ENCODE data around the gene TOR1AIP1. TPM values are rescaled to one million over a fixed set of nuclear protein-coding genes. Genes with fewer than 3 reads are reported as not detected.
A peak's percentile ranks its signal among the peaks of the same experiment; 100 is the strongest.
"Not testable (repeated sequence)": the region's sequence is repeated elsewhere in the genome, so short reads cannot be mapped to it uniquely, and the experiment has no call there.

The TOR1AIP1 gene, protein sequence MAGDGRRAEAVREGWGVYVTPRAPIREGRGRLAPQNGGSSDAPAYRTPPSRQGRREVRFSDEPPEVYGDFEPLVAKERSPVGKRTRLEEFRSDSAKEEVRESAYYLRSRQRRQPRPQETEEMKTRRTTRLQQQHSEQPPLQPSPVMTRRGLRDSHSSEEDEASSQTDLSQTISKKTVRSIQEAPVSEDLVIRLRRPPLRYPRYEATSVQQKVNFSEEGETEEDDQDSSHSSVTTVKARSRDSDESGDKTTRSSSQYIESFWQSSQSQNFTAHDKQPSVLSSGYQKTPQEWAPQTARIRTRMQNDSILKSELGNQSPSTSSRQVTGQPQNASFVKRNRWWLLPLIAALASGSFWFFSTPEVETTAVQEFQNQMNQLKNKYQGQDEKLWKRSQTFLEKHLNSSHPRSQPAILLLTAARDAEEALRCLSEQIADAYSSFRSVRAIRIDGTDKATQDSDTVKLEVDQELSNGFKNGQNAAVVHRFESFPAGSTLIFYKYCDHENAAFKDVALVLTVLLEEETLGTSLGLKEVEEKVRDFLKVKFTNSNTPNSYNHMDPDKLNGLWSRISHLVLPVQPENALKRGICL
- total RNA-seq = 10 to 100 TPM; 39.2 to 46.7 (median 40.2) TPM

DNA sequence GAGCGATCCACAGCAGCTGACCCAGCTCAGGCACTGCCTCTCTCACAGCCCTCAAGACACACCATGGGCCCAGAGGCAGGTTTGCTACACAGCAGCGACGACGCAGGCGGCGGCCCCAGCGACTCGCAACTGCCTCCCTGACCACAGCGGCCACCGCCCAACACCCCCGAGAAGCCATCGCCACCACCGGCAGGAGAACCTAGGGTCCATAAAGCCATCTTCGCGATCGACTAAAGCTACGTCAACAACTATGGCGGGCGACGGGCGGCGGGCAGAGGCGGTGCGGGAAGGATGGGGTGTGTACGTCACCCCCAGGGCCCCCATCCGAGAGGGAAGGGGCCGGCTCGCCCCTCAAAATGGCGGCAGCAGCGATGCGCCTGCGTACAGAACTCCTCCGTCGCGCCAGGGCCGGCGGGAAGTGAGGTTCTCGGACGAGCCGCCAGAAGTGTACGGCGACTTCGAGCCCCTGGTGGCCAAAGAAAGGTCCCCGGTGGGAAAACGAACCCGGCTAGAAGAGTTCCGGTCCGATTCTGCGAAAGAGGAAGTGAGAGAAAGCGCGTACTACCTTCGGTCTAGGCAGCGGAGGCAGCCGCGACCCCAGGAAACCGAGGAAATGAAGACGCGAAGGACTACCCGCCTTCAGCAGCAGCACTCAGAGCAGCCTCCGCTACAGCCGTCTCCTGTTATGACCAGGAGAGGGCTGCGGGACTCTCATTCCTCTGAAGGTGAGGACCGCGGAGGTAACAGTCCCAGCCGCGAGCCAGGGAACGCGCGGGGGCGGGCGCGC is at the start of gene TOR1AIP1:
Gene TOR1AIP1 (plus strand): TSS at position 33 of the 787 bp plus-strand sequence. CDS start 218 bp downstream, at position 251.
- Mint-ChIP-seq H3K4me1 (ENCODE audit: low read depth) (peaks cover 50% of the 10 kb centered on the region), H3K4me3 (peak within 1 kb of the TSS; percentile 90), H3K36me3 (ENCODE audit: insufficient read depth) (peaks cover 14% of the 10 kb centered on the region), H3K9me3 (no peaks in the 10 kb centered on the region), H3K27me3 (ENCODE audit: low read depth) (no peaks in the 10 kb centered on the region)
- peak; percentile 79 to 81 for ATAC-seq
- DNase-seq = peak; percentile 95

DNA sequence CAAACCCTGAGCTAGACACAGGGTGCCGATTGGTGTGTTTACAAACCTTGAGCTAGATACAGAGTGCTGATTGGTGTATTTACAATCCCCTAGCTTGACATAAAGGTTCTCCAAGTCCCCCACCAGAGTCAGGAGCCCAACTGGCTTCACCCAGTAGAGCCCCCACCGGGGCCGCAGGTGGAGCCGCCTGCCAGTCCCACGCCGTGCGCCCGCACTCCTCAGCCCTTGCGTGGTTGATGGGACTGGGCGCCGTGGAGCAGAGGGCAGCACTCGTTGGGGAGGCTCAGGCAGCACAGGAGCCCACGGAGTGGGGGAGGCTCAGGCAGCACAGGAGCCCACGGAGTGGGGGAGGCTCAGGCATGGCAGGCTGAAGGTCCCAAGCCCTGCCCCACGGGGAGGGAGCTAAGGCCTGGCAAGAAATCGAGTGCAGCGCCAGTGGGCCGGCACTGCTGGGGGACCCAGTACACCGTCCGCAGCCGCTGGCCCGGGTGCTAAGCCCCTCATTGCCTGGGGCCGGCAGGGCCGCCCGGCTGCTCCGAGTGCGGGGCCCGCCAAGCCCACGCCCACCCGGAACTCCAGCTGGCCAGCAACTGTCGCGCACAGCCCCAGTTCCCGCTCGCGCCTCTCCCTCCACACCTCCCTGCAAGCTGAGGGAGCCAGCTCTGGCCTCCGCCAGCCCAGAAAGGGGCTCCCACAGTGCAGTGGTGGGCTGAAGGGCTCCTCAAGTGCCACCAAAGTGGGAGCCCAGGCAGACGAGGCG is 45.2 kb upstream of the TOR1AIP1 start:
- not testable (repeated sequence) for H3K9me3 Mint-ChIP-seq; H3K27me3 Mint-ChIP-seq (ENCODE audit: low read depth); H3K4me3 Mint-ChIP-seq; H3K36me3 Mint-ChIP-seq (ENCODE audit: insufficient read depth); DNase-seq; ATAC-seq
- peaks cover 13% of the 10 kb centered on the region for H3K4me1 Mint-ChIP-seq (ENCODE audit: low read depth)

DNA sequence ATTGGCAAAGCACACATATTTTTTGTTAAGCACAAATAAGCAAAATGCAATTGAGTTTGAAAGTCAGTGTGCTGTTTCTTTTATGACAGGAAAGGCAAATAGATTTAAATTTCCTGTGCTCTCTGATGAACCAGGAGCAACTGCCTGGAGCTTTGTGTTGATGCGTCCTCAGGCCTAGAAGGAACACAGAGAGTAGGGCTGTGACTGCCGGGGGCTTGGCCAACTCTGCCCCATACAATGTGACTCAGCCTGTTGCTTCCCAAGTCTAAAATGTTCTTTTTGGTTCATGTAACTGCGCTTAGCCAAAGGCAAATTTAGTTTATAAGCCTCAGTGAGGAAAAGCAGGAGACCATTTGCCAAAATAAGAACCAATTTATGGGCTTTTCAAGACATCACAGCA is 42.0 kb upstream of the TOR1AIP1 start:
- Mint-ChIP-seq H3K9me3 (no peaks in the 10 kb centered on the region), H3K4me1 (ENCODE audit: low read depth) (no peaks in the 10 kb centered on the region), H3K27me3 (ENCODE audit: low read depth) (no peaks in the 10 kb centered on the region), H3K36me3 (ENCODE audit: insufficient read depth) (peaks cover 14% of the 10 kb centered on the region), H3K4me3 (no peak overlapping the region)
- DNase-seq (no peak), ATAC-seq (no peak)

DNA sequence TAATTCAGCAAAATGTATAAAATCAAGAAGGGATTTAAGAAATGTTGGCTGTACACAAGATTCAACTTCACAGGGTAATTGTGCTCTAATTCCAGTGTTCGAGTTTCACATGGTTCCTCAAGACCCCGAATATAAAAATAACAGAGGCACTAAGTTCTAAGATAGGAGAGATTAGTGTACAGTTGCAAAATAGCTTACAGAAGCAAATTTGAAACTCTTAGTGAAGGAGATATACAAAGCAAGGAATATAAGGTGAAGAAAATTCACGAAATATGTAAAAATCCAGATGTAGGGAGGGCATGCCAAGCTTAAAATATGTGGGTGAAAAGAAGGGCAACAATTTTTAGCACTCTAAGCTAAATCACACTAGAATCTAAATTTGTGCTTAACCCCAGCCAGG is 33.9 kb upstream of the TOR1AIP1 start:
- DNase-seq (no peak), ATAC-seq (no peak)
- peaks cover 35% of the 10 kb centered on the region for H3K36me3 Mint-ChIP-seq (ENCODE audit: insufficient read depth)
- no peaks in the 10 kb centered on the region for H3K4me1 Mint-ChIP-seq (ENCODE audit: low read depth)
- H3K9me3 Mint-ChIP-seq = no peaks in the 10 kb centered on the region
- no peaks in the 10 kb centered on the region for H3K27me3 Mint-ChIP-seq (ENCODE audit: low read depth)
- H3K4me3 Mint-ChIP-seq = no peak overlapping the region

DNA sequence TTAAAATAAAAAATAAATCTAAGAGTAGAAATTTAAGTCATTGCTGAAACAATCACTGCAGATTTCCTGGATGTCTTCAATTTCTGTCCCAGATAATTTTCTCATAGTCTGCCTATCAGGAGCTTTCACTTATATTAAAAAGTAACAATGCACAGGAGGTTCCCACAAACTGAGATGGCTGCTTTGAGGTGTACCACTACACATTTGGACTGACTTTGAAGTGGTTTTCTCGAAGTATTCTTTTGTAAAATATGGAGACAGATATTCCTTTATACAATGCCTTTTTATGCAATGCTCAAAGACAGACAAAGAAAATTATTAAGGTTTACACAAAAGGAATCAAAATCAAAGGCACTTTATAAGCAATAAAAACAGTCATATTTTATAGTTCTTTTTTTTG is 29.0 kb upstream of the TOR1AIP1 start:
- H3K36me3 Mint-ChIP-seq (ENCODE audit: insufficient read depth) = peaks cover 38% of the 10 kb centered on the region
- ATAC-seq (no peak), DNase-seq (no peak)
- H3K9me3 Mint-ChIP-seq = no peaks in the 10 kb centered on the region
- H3K27me3 Mint-ChIP-seq (ENCODE audit: low read depth) = no peaks in the 10 kb centered on the region
- H3K4me3 Mint-ChIP-seq = no peak overlapping the region
- H3K4me1 Mint-ChIP-seq (ENCODE audit: low read depth) = peaks cover 1% of the 10 kb centered on the region

DNA sequence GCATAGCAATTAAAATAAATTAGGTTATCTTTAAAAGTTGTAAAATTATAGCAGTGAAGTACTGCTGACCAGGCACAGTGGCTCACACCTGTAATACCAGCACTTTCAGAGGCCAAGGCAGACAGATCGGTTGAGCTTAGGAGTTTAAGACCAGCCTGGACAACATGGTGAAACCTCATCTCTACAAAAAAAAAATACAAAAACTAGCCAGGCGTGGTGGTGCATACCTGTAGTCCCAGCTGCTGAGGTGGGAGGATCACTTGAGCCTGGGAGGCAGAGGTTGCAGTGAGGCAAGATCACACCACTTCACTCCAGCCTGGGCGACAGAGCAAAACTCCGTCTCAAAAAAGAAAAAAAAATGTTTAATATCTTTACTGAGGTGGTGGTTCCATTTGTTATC is 26.3 kb upstream of the TOR1AIP1 start:
- not testable (repeated sequence) for DNase-seq; H3K9me3 Mint-ChIP-seq; H3K27me3 Mint-ChIP-seq (ENCODE audit: low read depth); H3K4me1 Mint-ChIP-seq (ENCODE audit: low read depth); H3K4me3 Mint-ChIP-seq; ATAC-seq
- peaks cover 33% of the 10 kb centered on the region for H3K36me3 Mint-ChIP-seq (ENCODE audit: insufficient read depth)

DNA sequence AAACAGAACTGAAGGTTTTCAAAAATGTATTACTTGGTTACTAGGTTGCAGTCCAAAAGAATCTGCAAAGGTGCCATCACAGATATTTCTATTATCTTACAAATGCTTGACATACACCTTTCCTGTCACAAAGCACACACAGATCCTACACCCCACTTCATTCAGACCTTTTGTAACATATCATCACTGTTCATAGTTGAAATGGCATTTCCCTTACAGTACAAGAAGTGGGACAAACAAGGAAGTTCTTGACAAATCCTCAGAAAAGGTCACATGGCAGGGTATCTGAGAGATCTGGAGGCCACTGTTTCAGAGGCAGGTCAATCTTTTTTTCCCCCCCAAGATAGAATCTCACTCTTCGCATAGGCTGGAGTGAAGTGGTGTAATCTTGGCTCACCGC is 25.8 kb upstream of the TOR1AIP1 start:
- no peak for DNase-seq
- Mint-ChIP-seq H3K27me3 (ENCODE audit: low read depth) (no peaks in the 10 kb centered on the region), H3K9me3 (no peaks in the 10 kb centered on the region), H3K4me1 (ENCODE audit: low read depth) (peaks cover 1% of the 10 kb centered on the region), H3K4me3 (no peak overlapping the region), H3K36me3 (ENCODE audit: insufficient read depth) (peaks cover 31% of the 10 kb centered on the region)
- no peak for ATAC-seq

DNA sequence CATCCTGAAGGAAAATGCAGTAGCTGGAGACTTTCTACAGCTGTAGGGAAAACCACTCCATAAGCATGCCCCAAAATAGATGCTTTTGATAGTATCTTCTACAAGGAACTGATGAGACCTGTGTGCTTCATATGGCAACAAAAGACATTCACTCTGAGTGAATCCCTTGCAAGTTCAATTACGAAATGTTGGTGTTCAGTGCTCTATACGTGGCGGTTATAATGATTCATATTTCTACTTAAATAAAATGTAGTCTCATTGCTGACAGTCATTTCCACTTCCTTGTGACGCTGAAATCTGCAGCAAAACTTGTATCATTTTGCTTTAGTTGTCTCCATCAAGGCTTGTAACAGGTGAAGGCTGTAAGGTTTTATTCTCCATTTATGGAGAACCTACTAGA is 25.1 kb upstream of the TOR1AIP1 start:
- H3K4me3 Mint-ChIP-seq = no peak overlapping the region
- peaks cover 31% of the 10 kb centered on the region for H3K36me3 Mint-ChIP-seq (ENCODE audit: insufficient read depth)
- H3K4me1 Mint-ChIP-seq (ENCODE audit: low read depth) = peaks cover 1% of the 10 kb centered on the region
- ATAC-seq = no peak
- no peak for DNase-seq
- H3K9me3 Mint-ChIP-seq = no peaks in the 10 kb centered on the region
- H3K27me3 Mint-ChIP-seq (ENCODE audit: low read depth) = no peaks in the 10 kb centered on the region

DNA sequence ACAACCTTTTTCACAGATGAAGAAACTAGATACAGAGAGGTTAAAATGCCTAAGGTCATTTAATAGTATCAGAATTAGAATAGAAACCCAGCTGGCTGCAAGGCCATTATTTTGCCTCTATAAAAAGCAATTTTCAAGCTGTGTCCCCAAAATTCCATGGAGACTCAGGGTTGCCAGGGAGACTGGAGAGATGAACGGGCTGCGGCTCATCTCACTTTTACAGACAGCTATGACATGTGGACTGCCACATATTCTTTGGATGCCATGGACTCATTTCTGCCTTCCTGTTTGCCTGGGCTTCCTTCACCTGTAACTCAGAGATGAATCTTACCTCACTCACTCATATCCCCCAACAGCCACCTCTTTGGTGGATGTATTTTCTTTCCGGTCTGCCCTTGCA is 21.4 kb upstream of the TOR1AIP1 start:
- Mint-ChIP-seq H3K27me3 (ENCODE audit: low read depth) (no peaks in the 10 kb centered on the region), H3K4me1 (ENCODE audit: low read depth) (no peaks in the 10 kb centered on the region), H3K4me3 (no peak overlapping the region), H3K9me3 (no peaks in the 10 kb centered on the region), H3K36me3 (ENCODE audit: insufficient read depth) (peaks cover 34% of the 10 kb centered on the region)
- DNase-seq (no peak), ATAC-seq (no peak)

DNA sequence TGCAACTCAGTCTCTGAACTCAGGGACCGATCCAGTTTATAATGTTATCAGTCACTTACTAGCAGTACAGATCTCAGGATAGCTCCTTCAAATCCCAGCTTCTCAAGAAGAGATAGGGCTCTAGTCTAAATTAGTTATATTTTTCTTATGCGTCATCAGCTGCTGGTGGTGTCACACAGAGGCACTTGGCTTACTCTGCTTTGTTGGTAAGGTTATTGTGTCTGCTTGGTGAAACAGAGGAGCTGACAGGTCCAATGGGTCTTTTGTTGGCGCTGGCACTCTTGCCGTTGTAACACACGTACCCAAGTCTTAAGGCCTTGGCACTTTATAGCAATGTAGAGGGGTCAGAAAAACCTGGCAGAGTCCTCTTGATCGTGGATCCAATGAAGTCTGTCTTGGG is 16.7 kb upstream of the TOR1AIP1 start:
- no peak overlapping the region for H3K4me3 Mint-ChIP-seq
- no peaks in the 10 kb centered on the region for H3K27me3 Mint-ChIP-seq (ENCODE audit: low read depth)
- DNase-seq (no peak), ATAC-seq (no peak)
- H3K4me1 Mint-ChIP-seq (ENCODE audit: low read depth) = peaks cover 7% of the 10 kb centered on the region
- peaks cover 27% of the 10 kb centered on the region for H3K36me3 Mint-ChIP-seq (ENCODE audit: insufficient read depth)
- H3K9me3 Mint-ChIP-seq = no peaks in the 10 kb centered on the region

DNA sequence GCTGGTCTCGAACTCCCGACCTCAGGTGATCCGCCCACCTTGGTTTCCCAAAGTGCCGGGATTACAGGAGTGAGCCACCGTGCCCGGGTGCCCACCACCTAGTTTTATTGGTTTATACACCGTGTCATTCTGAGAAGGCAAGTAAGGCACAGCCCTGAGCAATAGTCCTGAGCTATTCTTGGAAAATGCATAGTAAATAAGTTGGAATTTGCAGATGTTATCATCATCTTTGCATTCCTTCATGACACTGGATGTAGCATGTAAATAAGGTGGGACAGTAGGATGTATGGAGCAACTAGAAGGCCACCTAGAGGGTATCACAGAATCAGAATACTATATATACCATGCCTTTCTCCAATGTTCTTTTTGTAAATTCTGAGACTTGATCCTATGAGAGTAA is 15.5 kb upstream of the TOR1AIP1 start:
- DNase-seq = no peak
- H3K36me3 Mint-ChIP-seq (ENCODE audit: insufficient read depth) = peaks cover 26% of the 10 kb centered on the region
- H3K27me3 Mint-ChIP-seq (ENCODE audit: low read depth) = no peaks in the 10 kb centered on the region
- H3K4me1 Mint-ChIP-seq (ENCODE audit: low read depth) = peaks cover 9% of the 10 kb centered on the region
- ATAC-seq = no peak
- no peak overlapping the region for H3K4me3 Mint-ChIP-seq
- H3K9me3 Mint-ChIP-seq = no peaks in the 10 kb centered on the region

DNA sequence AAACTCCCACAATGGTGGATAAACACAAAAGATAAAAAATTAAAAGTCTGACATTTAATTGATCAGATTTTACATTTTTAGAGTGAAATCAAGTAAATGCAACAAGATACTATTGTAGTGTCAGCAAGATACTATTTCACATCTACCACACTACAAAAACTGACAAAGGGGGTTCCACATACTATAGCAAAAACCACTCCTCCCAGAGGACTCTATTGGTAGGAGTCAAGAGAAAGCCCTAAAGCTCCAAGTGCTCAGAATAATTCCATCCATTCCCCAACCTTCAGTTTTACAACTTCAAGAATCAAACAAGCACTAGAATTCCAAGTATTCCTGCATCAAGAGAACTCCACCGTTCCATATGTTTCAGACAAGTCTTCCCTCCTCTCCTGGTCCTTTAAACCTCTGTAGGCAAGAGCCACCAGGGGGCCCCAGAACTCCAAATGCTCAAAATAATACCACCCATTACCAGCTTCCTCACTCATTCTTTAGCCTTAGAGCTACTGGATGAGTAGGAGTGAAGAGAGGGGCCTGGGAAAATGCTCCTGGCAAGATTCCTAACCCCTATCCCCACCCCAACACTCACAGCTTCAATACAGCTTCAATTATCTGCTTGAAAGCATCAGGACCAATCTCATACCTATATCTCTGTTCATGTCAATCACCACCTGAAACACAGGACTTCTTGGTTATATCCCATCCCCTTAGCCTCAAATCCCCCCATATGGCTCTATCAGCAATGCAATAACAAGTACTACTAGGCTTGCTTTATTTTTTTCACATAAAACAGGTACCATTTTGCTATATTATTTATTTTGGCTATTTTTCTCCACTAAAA is 14.4 kb upstream of the TOR1AIP1 start:
- peaks cover 14% of the 10 kb centered on the region for H3K4me1 Mint-ChIP-seq (ENCODE audit: low read depth)
- ATAC-seq (peak; percentile 77 to 79), DNase-seq (peak; percentile 46)
- H3K9me3 Mint-ChIP-seq = no peaks in the 10 kb centered on the region
- no peak overlapping the region for H3K4me3 Mint-ChIP-seq
- no peaks in the 10 kb centered on the region for H3K27me3 Mint-ChIP-seq (ENCODE audit: low read depth)
- peaks cover 24% of the 10 kb centered on the region for H3K36me3 Mint-ChIP-seq (ENCODE audit: insufficient read depth)

DNA sequence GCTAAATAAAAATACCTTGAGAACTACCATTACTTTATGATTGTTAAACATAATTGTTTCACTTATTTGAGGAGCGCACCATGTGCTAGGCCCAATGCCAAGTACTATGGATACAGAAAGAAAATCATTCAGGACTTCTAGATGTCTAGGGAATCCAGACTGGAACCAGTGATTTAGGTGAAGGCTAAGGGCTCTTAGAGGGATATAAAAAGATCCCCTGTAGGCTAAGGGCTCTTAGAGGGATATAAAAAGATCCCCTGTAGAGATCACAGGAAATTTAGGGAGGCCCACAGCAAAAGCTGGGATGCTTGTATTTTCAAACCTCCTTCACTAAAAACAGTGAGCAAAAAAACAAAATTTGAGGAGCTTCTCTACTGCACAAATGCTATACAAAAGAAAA is 11.2 kb upstream of the TOR1AIP1 start:
- peaks cover 31% of the 10 kb centered on the region for H3K4me1 Mint-ChIP-seq (ENCODE audit: low read depth)

More for the DNA sequence above, 11.2 kb upstream of the TOR1AIP1 start:
- peaks cover 22% of the 10 kb centered on the region for H3K36me3 Mint-ChIP-seq (ENCODE audit: insufficient read depth)
- H3K4me3 Mint-ChIP-seq = no peak overlapping the region
- no peaks in the 10 kb centered on the region for H3K9me3 Mint-ChIP-seq
- H3K27me3 Mint-ChIP-seq (ENCODE audit: low read depth) = no peaks in the 10 kb centered on the region
- ATAC-seq (no peak), DNase-seq (no peak)

Measured in activated T-cell treated with anti-CD3 and anti-CD28 coated beads, Interleukin-2, amount 50 U/mL, for 4 hours (primary cell).